Posterior vena cava (tissue), 2 donors: ENCODE data around the gene KRTAP6-3. TPM values are rescaled to one million over a fixed set of nuclear protein-coding genes. Genes with fewer than 3 reads are reported as not detected.

Source experiments
- DNase-seq: peaks from one replicate; pipeline ENCODE4 v3.0.0-alpha.2; 2020; ENCODE audit warnings: low spot score
- intact Hi-C, 2 donors: fragments of 100-400 bp; cut with DNase I; formaldehyde crosslinking; loops; one replicate each; pipeline versions ENCODE4 v1.14.1 to v1.14.2; 2022 to 2023
- long read RNA-seq, 2 donors: library from polyadenylated mRNA; unstranded; transcript quantifications; one replicate each; pipeline ENCODE4 v2.0.0, GENCODE V29; 2020 to 2021
- total RNA-seq, 2 donors: library from RNA; stranded (reverse); fragmentation: NEBNext Ultra II Directional; extraction: Animal tissue kit (Norgen Biotek cat#: 25700); gene quantifications; one replicate each; pipeline ENCODE4 v1.2.1, GENCODE V29; 2021
- donor health status: DM: yes; HTN: yes; CAD: no.
- donor health status: DM: yes; HTN: yes; CAD: no.

The KRTAP6-3 gene, protein sequence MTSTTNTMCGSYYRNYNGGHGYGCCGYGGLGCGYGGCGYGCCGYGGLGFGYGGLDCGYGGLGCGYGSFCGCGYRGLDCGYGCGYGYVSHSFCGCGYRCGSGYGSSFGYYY
- not detected for total RNA-seq
- long read RNA-seq, donor 1 = 0 reads
- long read RNA-seq, donor 2 = 0 reads

- no peak for DNase-seq
- intact Hi-C loops = no loop called here
Observed at GRCh38 chr21:30592140-30592539, at the start of gene KRTAP6-3. Gene KRTAP6-3, plus strand, starts transcription at chr21:30592440. Its CDS starts 6 bp downstream, at chr21:30592446.

DNA sequence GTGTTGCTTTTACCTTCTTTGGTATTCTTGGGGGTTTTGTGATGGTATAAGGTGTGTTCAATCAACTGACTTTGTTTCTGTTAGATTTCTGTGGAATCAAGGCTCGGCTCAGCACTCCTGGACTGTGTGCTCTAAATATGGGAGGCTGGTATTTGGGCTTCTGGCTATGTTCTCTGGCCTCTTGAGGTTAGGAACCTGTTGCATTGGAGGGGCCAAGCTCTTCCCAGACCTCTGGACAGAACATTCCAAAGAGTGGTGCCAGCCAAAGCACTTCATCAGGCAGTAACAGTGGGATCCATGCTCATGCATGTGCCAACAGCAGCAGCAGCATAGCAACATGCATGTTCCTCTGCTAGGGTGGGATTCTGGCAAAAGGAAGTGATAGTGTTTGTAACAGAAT, 39.5 kb upstream of the KRTAP6-3 start:
- no peak for DNase-seq
- intact Hi-C loops = no loop called here

DNA sequence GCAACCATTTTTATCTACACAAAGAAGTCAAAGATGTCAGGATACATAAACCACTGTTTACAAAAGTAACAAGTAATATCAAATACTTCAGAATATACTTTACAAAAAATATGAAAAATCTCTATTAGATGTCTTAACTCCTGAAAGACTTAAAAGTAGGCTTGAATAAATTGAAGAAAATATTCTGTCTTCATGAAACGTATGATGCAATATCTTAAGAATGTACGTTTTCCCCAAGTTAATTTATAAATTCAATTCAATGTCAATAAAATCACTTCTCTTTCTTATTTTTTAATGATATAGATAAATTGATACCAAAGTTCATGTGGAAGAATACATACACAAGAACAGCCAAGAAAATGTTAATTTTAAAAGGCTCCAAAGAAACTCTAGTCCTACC, 37.1 kb upstream of the KRTAP6-3 start:
- intact Hi-C loops = no loop called here

GRCh38 chr21:30561264-30561895, 30.9 kb upstream of the KRTAP6-3 start, which contains the start of gene KRTAP19-7:
Gene KRTAP19-7, minus strand, starts transcription at chr21:30561314. Its CDS starts 25 bp downstream, at chr21:30561289.
- intact Hi-C loops = no loop called here
- DNase-seq = no peak

More for the DNA sequence above, 37.1 kb upstream of the KRTAP6-3 start:
- no peak for DNase-seq

DNA sequence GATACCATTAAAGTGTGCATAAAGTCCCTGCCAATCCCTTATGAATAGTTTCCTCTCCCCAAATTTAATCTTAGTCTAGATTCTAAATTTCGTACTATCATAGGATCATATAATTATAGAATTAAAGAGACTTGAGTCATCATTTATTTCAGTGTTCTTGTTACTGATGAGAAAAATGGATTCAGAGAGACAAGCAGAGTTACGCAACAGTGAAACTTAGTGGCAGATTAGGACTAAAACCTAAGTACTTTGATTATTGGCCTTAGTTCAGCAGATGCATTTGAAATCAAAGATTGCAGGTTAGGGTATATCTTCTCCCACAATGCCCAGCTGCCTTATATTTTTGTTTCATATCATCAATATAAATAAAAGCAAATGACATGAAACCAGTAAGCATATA, 30.3 kb upstream of the KRTAP6-3 start:
- intact Hi-C loops = no loop called here
- no peak for DNase-seq

DNA sequence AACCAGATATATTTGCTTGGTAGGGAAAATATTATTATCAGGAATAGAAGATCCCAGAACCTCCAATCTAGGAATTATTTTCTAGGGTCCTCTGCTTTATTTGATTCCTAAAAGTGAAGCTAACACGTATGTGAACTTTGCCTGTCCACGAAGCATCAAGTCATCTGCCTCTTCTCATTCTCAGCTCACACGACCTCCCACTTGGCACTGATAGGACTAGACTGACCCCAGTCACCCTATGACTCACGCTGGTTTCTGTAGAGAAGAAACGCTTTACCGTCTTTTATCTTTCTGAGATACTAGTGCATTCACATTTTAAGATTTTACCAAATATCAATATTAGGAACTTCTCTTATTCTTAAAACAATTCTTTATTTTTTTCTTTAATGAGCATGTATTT, 29.2 kb upstream of the KRTAP6-3 start:
- no peak for DNase-seq
- intact Hi-C loops = no loop called here

- DNase-seq = no peak
- intact Hi-C loops = no loop called here
Observed at GRCh38 chr21:30563630-30564029, 28.6 kb upstream of the KRTAP6-3 start.

GRCh38 chr21:30567617-30568016, 24.6 kb upstream of the KRTAP6-3 start:
- intact Hi-C loops = no loop called here
- DNase-seq = no peak

DNA sequence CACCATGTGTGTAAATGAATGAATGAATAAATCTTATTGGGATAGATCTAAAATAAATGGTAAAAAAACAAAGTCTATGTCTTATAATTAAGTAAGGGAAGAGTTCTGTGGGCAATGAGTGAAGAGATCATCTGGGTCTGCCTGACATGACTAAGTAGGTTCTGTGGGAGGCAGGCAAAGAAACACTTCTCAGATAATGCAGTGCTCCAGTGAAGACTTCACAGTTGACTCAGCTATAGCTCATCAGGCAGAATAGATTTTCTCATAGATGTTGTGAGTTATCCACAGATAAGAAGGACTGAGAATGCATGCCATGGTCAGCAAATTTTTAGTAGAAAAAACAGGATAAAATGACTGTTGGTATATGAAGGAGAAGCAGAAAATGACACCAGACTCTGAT, 14.5 kb upstream of the KRTAP6-3 start:
- intact Hi-C loops = no loop called here

GRCh38 chr21:30579346-30579745, 12.9 kb upstream of the KRTAP6-3 start:
- intact Hi-C loops = no loop called here

More for the DNA sequence above, 14.5 kb upstream of the KRTAP6-3 start:
- no peak for DNase-seq

DNA sequence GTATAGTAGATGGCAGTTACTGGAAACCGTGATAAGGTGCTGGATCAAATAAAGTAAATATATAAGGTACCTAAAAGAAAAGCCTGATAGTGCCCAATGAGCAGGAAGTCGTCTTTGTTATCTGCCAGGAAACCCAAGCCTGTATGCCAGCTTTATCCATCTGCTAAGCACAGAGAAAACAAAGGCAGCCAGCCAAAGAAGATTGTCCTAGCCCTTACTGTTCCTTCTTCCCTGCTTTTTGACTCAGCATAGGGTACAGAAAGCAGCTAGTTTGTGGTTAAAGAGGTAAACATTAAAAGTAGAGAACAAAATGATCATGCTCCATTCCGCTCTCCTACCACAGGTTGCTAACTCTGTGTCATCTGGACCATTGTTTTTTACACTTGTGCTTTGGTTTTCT, 12.1 kb upstream of the KRTAP6-3 start:
- intact Hi-C loops = loop anchor here in 1 of 2 donors (1.0 kb wide), 1 partner anchor 11 kb away; no protein-coding TSS in a partner anchor
- no peak for DNase-seq

More at GRCh38 chr21:30579346-30579745, 12.9 kb upstream of the KRTAP6-3 start:
- no peak for DNase-seq

- intact Hi-C loops = no loop called here
- no peak for DNase-seq
Observed at GRCh38 chr21:30582870-30583269, 9.4 kb upstream of the KRTAP6-3 start.

DNA sequence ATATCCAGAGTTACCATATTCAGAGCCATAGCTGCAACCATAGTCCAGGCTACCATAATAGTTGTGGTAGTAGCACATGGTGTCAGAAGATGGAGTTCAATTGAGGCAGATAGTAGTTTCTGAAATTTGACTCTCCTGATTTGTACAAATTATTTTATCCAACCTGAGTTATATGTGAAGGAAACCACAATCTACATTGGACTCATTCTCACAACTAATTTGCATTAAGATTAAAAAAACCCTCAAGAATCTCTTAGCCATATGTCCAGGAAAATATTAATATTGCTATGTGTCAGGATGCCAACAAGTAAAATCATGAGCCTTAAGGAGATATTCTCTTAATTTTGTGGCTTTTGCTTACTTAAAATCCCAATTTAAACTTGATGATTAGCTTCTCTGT, 1.9 kb upstream of the KRTAP6-3 start, which contains the start of gene KRTAP22-2:
Gene KRTAP22-2 (minus strand): TSS at position 101 of the 400 bp plus-strand sequence.
- intact Hi-C loops = no loop called here

GRCh38 chr21:30598802-30599201, 6.6 kb downstream of the KRTAP6-3 start, which contains the start of gene KRTAP6-2:
Gene KRTAP6-2, minus strand, starts transcription at chr21:30598902. Its CDS starts 28 bp downstream, at chr21:30598874.
- no peak for DNase-seq
- intact Hi-C loops = no loop called here

More for the DNA sequence above, 1.9 kb upstream of the KRTAP6-3 start, which contains the start of gene KRTAP22-2:
- no peak for DNase-seq

DNA sequence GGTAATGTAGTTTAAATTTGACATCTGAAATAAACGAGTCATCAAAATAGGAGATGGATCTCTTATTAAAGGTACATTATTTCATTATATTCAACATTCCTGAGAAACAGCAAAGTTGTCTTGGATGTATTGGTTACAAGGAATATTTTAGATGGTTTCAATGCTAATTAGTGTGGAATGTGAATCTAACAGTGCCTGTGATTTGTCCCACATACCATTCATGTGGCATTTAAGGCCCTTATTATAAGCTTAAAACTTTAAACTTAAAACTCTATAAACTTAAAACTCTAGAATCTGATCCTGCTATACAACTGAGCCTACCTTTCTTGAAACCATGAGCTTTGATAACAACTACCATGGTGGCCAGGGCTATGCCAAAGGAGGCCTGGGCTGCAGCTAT, 8.5 kb downstream of the KRTAP6-3 start, which contains the start of gene KRTAP22-1:
Gene KRTAP22-1 (plus strand): TSS at position 301 of the 400 bp plus-strand sequence.
- intact Hi-C loops = no loop called here
- DNase-seq = no peak

- intact Hi-C loops = no loop called here
- DNase-seq = no peak
Observed at GRCh38 chr21:30605968-30606367, 13.7 kb downstream of the KRTAP6-3 start.

- DNase-seq = no peak
- intact Hi-C loops = no loop called here
Observed at GRCh38 chr21:30612132-30612531, 19.9 kb downstream of the KRTAP6-3 start.

DNA sequence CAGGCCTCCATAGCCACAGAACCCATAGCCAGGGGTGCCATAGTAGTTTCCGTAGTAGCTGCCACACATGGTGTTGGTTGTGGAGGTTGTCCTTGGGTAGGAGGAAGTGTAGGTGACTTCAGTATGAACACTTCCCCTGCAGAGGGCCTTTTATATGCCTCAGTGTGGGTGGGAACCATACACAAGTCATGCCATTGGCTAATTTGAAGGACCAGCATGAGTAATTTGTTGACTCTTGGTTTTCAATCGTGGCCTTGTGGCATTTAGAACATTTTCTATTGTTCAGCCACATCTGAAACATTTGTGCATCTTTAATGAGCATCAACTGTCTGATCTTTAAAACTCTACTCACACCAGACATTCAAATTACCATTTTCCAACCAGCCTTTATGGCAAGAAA, 21.6 kb downstream of the KRTAP6-3 start, which contains the start of gene KRTAP6-1:
Gene KRTAP6-1 (minus strand): TSS at position 95 of the 400 bp plus-strand sequence. CDS start 26 bp downstream, at position 69.
- intact Hi-C loops = no loop called here
- no peak for DNase-seq

DNA sequence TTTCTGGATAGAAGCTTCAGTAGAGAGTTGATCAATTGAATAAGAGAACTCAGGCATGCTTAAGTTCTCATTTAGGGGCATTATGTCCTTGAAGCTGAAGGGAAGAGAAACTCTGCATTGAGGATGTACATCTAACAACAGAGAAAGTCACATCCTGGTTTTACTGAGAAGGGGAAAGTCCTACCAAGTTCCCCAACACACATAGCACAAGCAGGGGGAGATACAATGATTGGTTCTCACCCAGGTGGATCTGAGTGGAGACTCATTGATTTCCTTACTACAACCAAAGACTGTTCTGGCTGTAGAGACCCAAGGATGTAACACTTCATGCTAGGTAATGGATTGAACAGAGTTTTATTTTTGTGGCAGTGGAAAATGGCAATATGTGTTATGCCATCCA, 23.0 kb downstream of the KRTAP6-3 start:
- intact Hi-C loops = no loop called here
- DNase-seq = no peak

- intact Hi-C loops = no loop called here
- no peak for DNase-seq
Observed at GRCh38 chr21:30616125-30616524, 23.9 kb downstream of the KRTAP6-3 start, which contains the start of gene KRTAP20-1. Gene KRTAP20-1, plus strand, starts transcription at chr21:30616425. Its CDS starts 30 bp downstream, at chr21:30616455.
